Right renal cortex interstitium (tissue), 3 donors: ENCODE results near the gene TMEM225B. TPM values are rescaled to one million over a fixed set of nuclear protein-coding genes. Genes with fewer than 3 reads are reported as not detected.
A peak's percentile ranks its signal among the peaks of the same experiment; 100 is the strongest.
"Not testable (repeated sequence)": the region's sequence is repeated elsewhere in the genome, so short reads cannot be mapped to it uniquely, and the experiment has no call there.

Experiments
- DNase-seq, 3 donors: peaks; one replicate each; pipeline ENCODE4 v3.0.0-alpha.2; 2013; ENCODE audit warnings: low read depth in 3 of 3, low spot score in 2 of 3
- polyA plus RNA-seq, 3 donors: library from polyadenylated mRNA; unstranded; fragments of 120-200 nt; gene quantifications; one replicate each; pipeline ENCODE4 v1.2.1, GENCODE V29; 2013; ENCODE audit not compliant: insufficient read length in 3 of 3

Gene TMEM225B
- polyA plus RNA-seq, 3 donors = 2.5 to 3.0 (median 2.7) TPM

- DNase-seq = no peak
Measured at GRCh38 chr7:99579281-99579955, 18.6 kb upstream of the TMEM225B start.

- peak in 1 of 3 donors; percentile 40 for DNase-seq
Measured at GRCh38 chr7:99579956-99580777, 17.9 kb upstream of the TMEM225B start.

- not testable (repeated sequence) for DNase-seq
Measured at GRCh38 chr7:99580778-99581332, 17.2 kb upstream of the TMEM225B start.

GRCh38 chr7:99588868-99589267 lies 9.2 kb upstream of the TMEM225B start:
- no peak for DNase-seq

- no peak for DNase-seq
Measured at GRCh38 chr7:99594948-99595745, 2.9 kb upstream of the TMEM225B start.

- DNase-seq = no peak
Measured at GRCh38 chr7:99596408-99596955, 1.6 kb upstream of the TMEM225B start.

GRCh38 chr7:99599836-99600235 lies 1.8 kb downstream of the TMEM225B start:
- no peak for DNase-seq

GRCh38 chr7:99601656-99602310 lies 3.7 kb downstream of the TMEM225B start:
- DNase-seq = no peak

- DNase-seq = no peak
Measured at GRCh38 chr7:99605527-99605926, 7.5 kb downstream of the TMEM225B start.

GRCh38 chr7:99606531-99606930 lies 8.5 kb downstream of the TMEM225B start:
- DNase-seq = no peak

GRCh38 chr7:99607548-99607947 lies 9.5 kb downstream of the TMEM225B start:
- no peak for DNase-seq

GRCh38 chr7:99614495-99614894 lies 16.4 kb downstream of the TMEM225B start:
- no peak for DNase-seq

GRCh38 chr7:99615989-99616358 lies 17.9 kb downstream of the TMEM225B start:
- no peak for DNase-seq

- peak; percentile 90 to 94 (median 93) for DNase-seq
Measured at GRCh38 chr7:99616359-99617191, 18.5 kb downstream of the TMEM225B start, which contains the start of gene ZSCAN25. ZSCAN25 (plus strand) TSS chr7:99616946; CDS start chr7:99619607, 2,661 bp downstream.

GRCh38 chr7:99617192-99617781 lies 19.2 kb downstream of the TMEM225B start:
- no peak for DNase-seq

- no peak for DNase-seq
Measured at GRCh38 chr7:99618726-99619125, 20.7 kb downstream of the TMEM225B start.

GRCh38 chr7:99619571-99620130 lies 21.6 kb downstream of the TMEM225B start:
- DNase-seq = no peak

- no peak for DNase-seq
Measured at GRCh38 chr7:99621271-99621670, 23.2 kb downstream of the TMEM225B start.
